ENCODE data around the gene CCSER1.

DNA sequence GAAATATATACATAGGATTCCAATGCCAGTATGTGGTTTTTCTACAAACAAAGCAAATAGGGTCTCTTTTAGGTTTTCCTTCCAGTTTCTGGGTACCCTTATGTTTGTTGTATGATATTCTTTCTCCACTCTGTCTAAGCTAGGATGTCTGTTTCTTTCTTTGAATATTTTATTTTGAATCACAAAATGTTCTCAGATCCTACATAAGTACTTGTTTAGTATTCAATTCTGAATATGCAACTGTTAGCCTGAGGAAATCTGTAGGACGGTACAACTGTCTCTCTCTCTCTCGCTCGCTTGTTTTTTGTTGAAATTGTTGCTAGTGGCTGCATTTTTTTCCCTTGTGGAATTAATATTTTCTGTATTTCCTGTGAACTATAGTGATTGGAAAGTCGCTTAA, 163.2 kb downstream of the CCSER1 start:
- TF ChIP-seq, protein P1, sequence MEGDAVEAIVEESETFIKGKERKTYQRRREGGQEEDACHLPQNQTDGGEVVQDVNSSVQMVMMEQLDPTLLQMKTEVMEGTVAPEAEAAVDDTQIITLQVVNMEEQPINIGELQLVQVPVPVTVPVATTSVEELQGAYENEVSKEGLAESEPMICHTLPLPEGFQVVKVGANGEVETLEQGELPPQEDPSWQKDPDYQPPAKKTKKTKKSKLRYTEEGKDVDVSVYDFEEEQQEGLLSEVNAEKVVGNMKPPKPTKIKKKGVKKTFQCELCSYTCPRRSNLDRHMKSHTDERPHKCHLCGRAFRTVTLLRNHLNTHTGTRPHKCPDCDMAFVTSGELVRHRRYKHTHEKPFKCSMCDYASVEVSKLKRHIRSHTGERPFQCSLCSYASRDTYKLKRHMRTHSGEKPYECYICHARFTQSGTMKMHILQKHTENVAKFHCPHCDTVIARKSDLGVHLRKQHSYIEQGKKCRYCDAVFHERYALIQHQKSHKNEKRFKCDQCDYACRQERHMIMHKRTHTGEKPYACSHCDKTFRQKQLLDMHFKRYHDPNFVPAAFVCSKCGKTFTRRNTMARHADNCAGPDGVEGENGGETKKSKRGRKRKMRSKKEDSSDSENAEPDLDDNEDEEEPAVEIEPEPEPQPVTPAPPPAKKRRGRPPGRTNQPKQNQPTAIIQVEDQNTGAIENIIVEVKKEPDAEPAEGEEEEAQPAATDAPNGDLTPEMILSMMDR (IDR thresholded peaks at IDR 0.05), result no peak
- no peak for TF ChIP-seq EP300 (IDR thresholded peaks at IDR 0.05)
